Ishikawa (cell line): Measurements from ENCODE around the gene GMNC.

Experiments used
- CEBPB ChIP-seq: IDR thresholded peaks from 2 replicates; pipeline ENCODE4 v1.6.1; 2012
- CREB1 ChIP-seq: IDR thresholded peaks from 2 replicates; pipeline ENCODE4 v1.6.1; 2012; ENCODE audit warnings: low read depth
- EGR1 ChIP-seq: IDR thresholded peaks from 2 replicates; pipeline ENCODE4 v1.6.1; 2012
- EP300 ChIP-seq: IDR thresholded peaks from 2 replicates; pipeline ENCODE4 v1.6.1; 2012; ENCODE audit warnings: borderline replicate concordance
- FOXM1 ChIP-seq: IDR thresholded peaks from 2 replicates; pipeline ENCODE4 v1.6.1; 2012; ENCODE audit warnings: low read depth, borderline replicate concordance
- MAX ChIP-seq: IDR thresholded peaks from 2 replicates; pipeline ENCODE4 v1.6.1; 2012
- NFIC ChIP-seq: IDR thresholded peaks from 2 replicates; pipeline ENCODE4 v1.6.1; 2012
- RAD21 ChIP-seq: IDR thresholded peaks from 2 replicates; pipeline ENCODE4 v1.6.1; 2012; ENCODE audit warnings: low read depth
- REST ChIP-seq: IDR thresholded peaks from 2 replicates; pipeline ENCODE4 v1.6.1; 2012; ENCODE audit warnings: low read depth, mild to moderate bottlenecking
- TAF1 ChIP-seq: IDR thresholded peaks from 2 replicates; pipeline ENCODE4 v1.6.1; 2012; ENCODE audit warnings: low read depth, mild to moderate bottlenecking
- TCF12 ChIP-seq: IDR thresholded peaks from 2 replicates; pipeline ENCODE4 v1.6.1; 2012; ENCODE audit warnings: low read depth
- TEAD4 ChIP-seq: IDR thresholded peaks from 2 replicates; pipeline ENCODE4 v1.6.1; 2012
- USF1 ChIP-seq: IDR thresholded peaks from 2 replicates; pipeline ENCODE4 v1.6.1; 2012
- YY1 ChIP-seq: IDR thresholded peaks from 2 replicates; pipeline ENCODE4 v1.6.1; 2012; ENCODE audit warnings: low read depth
- ZBTB7A ChIP-seq: IDR thresholded peaks from 2 replicates; pipeline ENCODE4 v1.6.1; 2012; ENCODE audit warnings: low read depth

Gene GMNC

GRCh38 chr3:190862209-190863118 lies at the start of gene GMNC:
TSS of gene GMNC (minus strand) at chr3:190862694. CDS start at chr3:190862615, 79 bp downstream.
- TF ChIP-seq MAX = 0 out of 2 replicates have a peak, but pooled peaks have one; percentile 12
- no peak for TF ChIP-seq CEBPB
- TF ChIP-seq TAF1 = no peak
- TF ChIP-seq TCF12 = peak; percentile 15; the same call in 1 of the 2 replicates
- no peak for TF ChIP-seq FOXM1

GRCh38 chr3:190911382-190911781 lies 48.9 kb upstream of the GMNC start:
- TF ChIP-seq NFIC = no peak
- TF ChIP-seq TEAD4 = no peak
- TF ChIP-seq EP300 = no peak
- no peak for TF ChIP-seq TCF12
- TF ChIP-seq MAX = no peak
- TF ChIP-seq CEBPB = no peak
- no peak for TF ChIP-seq YY1
- TF ChIP-seq ZBTB7A = no peak

GRCh38 chr3:190909908-190910307 lies 47.4 kb upstream of the GMNC start:
- TF ChIP-seq YY1 (no peak), TEAD4 (no peak), NFIC (no peak), CREB1 (no peak), TCF12 (no peak), EGR1 (no peak), REST (no peak), FOXM1 (no peak), CEBPB (no peak), EP300 (no peak), MAX (no peak), USF1 (no peak), RAD21 (no peak), TAF1 (no peak), ZBTB7A (no peak)

- TF ChIP-seq TAF1 (no peak), NFIC (no peak)
Observed at GRCh38 chr3:190903156-190903555, 40.7 kb upstream of the GMNC start.

GRCh38 chr3:190902292-190902691 lies 39.8 kb upstream of the GMNC start:
- TF ChIP-seq EGR1 (no peak), FOXM1 (no peak), ZBTB7A (no peak), REST (no peak), TAF1 (no peak)

- no peak for TF ChIP-seq NFIC
- no peak for TF ChIP-seq ZBTB7A
- TF ChIP-seq TEAD4 = no peak
- no peak for TF ChIP-seq REST
- TF ChIP-seq EP300 = no peak
- TF ChIP-seq RAD21 = no peak
- TF ChIP-seq USF1 = no peak
- TF ChIP-seq TCF12 = no peak
- no peak for TF ChIP-seq YY1
- TF ChIP-seq CREB1 = no peak
- no peak for TF ChIP-seq CEBPB
- TF ChIP-seq EGR1 = no peak
- TF ChIP-seq FOXM1 = no peak
- no peak for TF ChIP-seq TAF1
- TF ChIP-seq MAX = no peak
Observed at GRCh38 chr3:190892395-190892902, 30.0 kb upstream of the GMNC start.
